IMR-90 (cell line): Measurements from ENCODE around the gene HSBP1L1. TPM values are rescaled to one million over a fixed set of nuclear protein-coding genes. Genes with fewer than 3 reads are reported as not detected.

Experiments used
- ATAC-seq: fragments of 200-7000 bp; cut with Tn5 transposase; 2 replicates; pipeline ENCODE4 v1.9.1; 2020; ENCODE audit warnings: low read depth, mild to moderate bottlenecking, moderate library complexity
- BruUV-seq: library from RNA; stranded (reverse); fragments of 400-500 nt; replicated peaks from 2 replicates; lab custom pipeline; 2021; lab: Mats Ljungman, UMichigan
- CTCF ChIA-PET: fragments of 300-600 bp; formaldehyde crosslinking; extraction: SDS; loops from one replicate; lab custom pipeline; 2021; ENCODE audit warnings: antibody characterized with exemption; lab: Yijun Ruan, JAX
- POLR2A ChIA-PET: fragments of 300-600 bp; sonication (Branson Sonifier 250); formaldehyde crosslinking; loops from one replicate; lab custom pipeline; 2022; ENCODE audit warnings: antibody characterized with exemption; ENCODE audit not compliant: unreplicated experiment; lab: Charles Lee
- DNase-seq: peaks from one replicate; pipeline ENCODE4 v3.0.0; 2013
- H2AFZ ChIP-seq: replicated peaks from 2 replicates; pipeline ENCODE3; 2013; ENCODE audit warnings: low read length, mild to moderate bottlenecking; ENCODE audit not compliant: poor library complexity
- H2AK5ac ChIP-seq: 2 replicates; pipeline ENCODE4 v1.6.1; 2013; ENCODE audit warnings: low read depth, low read length, inconsistent platforms
- H2AK9ac ChIP-seq: replicated peaks from 2 replicates; pipeline ENCODE3; 2013; ENCODE audit warnings: mild to moderate bottlenecking, low read depth, low read length, moderate library complexity; ENCODE audit not compliant: poor library complexity
- H2BK120ac ChIP-seq: 2 replicates; pipeline ENCODE4 v1.6.1; 2013; ENCODE audit warnings: low read depth, low read length, inconsistent platforms
- H2BK15ac ChIP-seq: 3 replicates; pipeline ENCODE4 v1.6.1; 2013; ENCODE audit warnings: low read depth, low read length, inconsistent platforms
- H2BK20ac ChIP-seq: 2 replicates; pipeline ENCODE4 v1.6.1; 2013; ENCODE audit warnings: low read depth, mild to moderate bottlenecking, inconsistent platforms, low read length, moderate library complexity
- H2BK5ac ChIP-seq: 2 replicates; pipeline ENCODE4 v1.6.1; 2013; ENCODE audit warnings: mild to moderate bottlenecking, low read depth, low read length, inconsistent platforms; ENCODE audit not compliant: poor library complexity, severe bottlenecking
- H3K14ac ChIP-seq: replicated peaks from 2 replicates; pipeline ENCODE4 v1.6.1; 2013; ENCODE audit warnings: low read depth, low read length, inconsistent platforms
- H3K18ac ChIP-seq: 2 replicates; pipeline ENCODE4 v1.6.1; 2013; ENCODE audit warnings: low read depth, low read length, control low read depth
- H3K23ac ChIP-seq: 2 replicates; pipeline ENCODE4 v1.6.1; 2013; ENCODE audit warnings: low read depth, low read length, inconsistent platforms
- H3K27ac ChIP-seq: 2 replicates; pipeline ENCODE4 v1.5.1; 2013; ENCODE audit warnings: mild to moderate bottlenecking, control low read depth, low read length; ENCODE audit not compliant: insufficient read depth
- H3K27me3 ChIP-seq: 2 replicates; pipeline ENCODE4 v1.6.1; 2013; ENCODE audit warnings: low read length; ENCODE audit not compliant: control insufficient read depth, insufficient read depth
- H3K36me3 ChIP-seq: 2 replicates; pipeline ENCODE4 v1.6.1; 2013; ENCODE audit warnings: low read length, mixed read lengths; ENCODE audit not compliant: control insufficient read depth, insufficient read depth
- H3K4ac ChIP-seq: 2 replicates; pipeline ENCODE4 v1.6.1; 2013; ENCODE audit warnings: low read depth, low read length, inconsistent platforms
- H3K4me1 ChIP-seq: 2 replicates; pipeline ENCODE4 v1.6.1; 2013; ENCODE audit warnings: low read length, mixed read lengths; ENCODE audit not compliant: control insufficient read depth, insufficient read depth
- H3K4me2 ChIP-seq: 2 replicates; pipeline ENCODE4 v1.6.1; 2013; ENCODE audit warnings: low read depth, mild to moderate bottlenecking, control low read depth, low read length, moderate library complexity
- H3K4me3 ChIP-seq: 2 replicates; pipeline ENCODE4 v1.5.1; 2013; ENCODE audit warnings: low read depth, mild to moderate bottlenecking, control low read depth, low read length, moderate library complexity; ENCODE audit not compliant: insufficient read depth
- H3K56ac ChIP-seq: 2 replicates; pipeline ENCODE4 v1.6.1; 2013; ENCODE audit warnings: low read length, inconsistent platforms; ENCODE audit not compliant: insufficient read depth; ENCODE audit errors: extremely low read depth
- H3K79me1 ChIP-seq, 2 experiments: 2 replicates each; pipeline ENCODE4 v1.6.1; 2013; ENCODE audit warnings: low read length in 2 of 2, inconsistent platforms in 1 of 2, low read depth in 1 of 2
- H3K9ac ChIP-seq: 2 replicates; pipeline ENCODE4 v1.6.1; 2013; ENCODE audit warnings: low read depth, low read length, control low read depth
- H3K9me1 ChIP-seq: 2 replicates; pipeline ENCODE4 v1.6.1; 2013; ENCODE audit warnings: low read length, inconsistent platforms; ENCODE audit not compliant: insufficient read depth
- H3K9me3 ChIP-seq: 2 replicates; pipeline ENCODE4 v1.6.1; 2013; ENCODE audit warnings: low read length; ENCODE audit not compliant: control insufficient read depth, insufficient read depth
- H4K20me1 ChIP-seq: 2 replicates; pipeline ENCODE4 v1.6.1; 2013; ENCODE audit warnings: low read length, inconsistent platforms; ENCODE audit not compliant: insufficient read depth
- H4K5ac ChIP-seq: 2 replicates; pipeline ENCODE4 v1.6.1; 2013; ENCODE audit warnings: mild to moderate bottlenecking, low read depth, low read length, control low read depth
- H4K8ac ChIP-seq, 2 experiments: 2 replicates each; pipeline ENCODE4 v1.6.1; 2013; ENCODE audit warnings: low read depth in 2 of 2, low read length in 2 of 2, control low read depth in 1 of 2, inconsistent platforms in 1 of 2
- H4K91ac ChIP-seq: 2 replicates; pipeline ENCODE4 v1.6.1; 2013; ENCODE audit warnings: low read depth, low read length, inconsistent platforms; ENCODE audit not compliant: insufficient read depth
- BHLHE40 ChIP-seq: fragments of 150-350 bp; IDR thresholded peaks from 2 replicates; pipeline ENCODE4 v1.6.1; 2016; ENCODE audit warnings: mild to moderate bottlenecking, low read depth, low read length
- CHD1 ChIP-seq: IDR thresholded peaks from 2 replicates; pipeline ENCODE4 v1.6.1; 2012; ENCODE audit warnings: low read depth, low read length, improper control_type of control experiment
- FOS ChIP-seq: fragments of 150-350 bp; IDR thresholded peaks from 2 replicates; pipeline ENCODE4 v1.6.1; 2016; ENCODE audit warnings: low read depth, low read length
- MAFK ChIP-seq: IDR thresholded peaks from 2 replicates; pipeline ENCODE4 v1.6.1; 2012; ENCODE audit warnings: low read depth, low read length, improper control_type of control experiment
- NFE2L2 ChIP-seq: fragments of 150-350 bp; IDR thresholded peaks from 2 replicates; pipeline ENCODE4 v1.6.1; 2016; ENCODE audit warnings: low read depth, mild to moderate bottlenecking, low read length
- POLR2A ChIP-seq: IDR thresholded peaks from 2 replicates; pipeline ENCODE4 v1.6.1; 2012; ENCODE audit warnings: mild to moderate bottlenecking, low read depth, low read length
- RAD21 ChIP-seq: IDR thresholded peaks from 2 replicates; pipeline ENCODE4 v1.6.1; 2012; ENCODE audit warnings: low read length, improper control_type of control experiment
- RCOR1 ChIP-seq: IDR thresholded peaks from 2 replicates; pipeline ENCODE4 v1.6.1; 2012; ENCODE audit warnings: mild to moderate bottlenecking, low read length, improper control_type of control experiment; ENCODE audit not compliant: insufficient replicate concordance
- WGBS, 2 experiments: methylation state at CpG; one replicate each; pipeline versions ENCODE4 v1.1.5 to v1.1.7; 2013; ENCODE audit warnings: missing lambda C conversion rate in 2 of 2; ENCODE audit not compliant: insufficient read length in 1 of 2; ENCODE audit errors: extremely low coverage in 2 of 2; 5-methylcytosine and 5-hydroxymethylcytosine counted together
- dilution Hi-C: fragments of 300-500 bp; cut with HindIII; formaldehyde crosslinking; loops from one replicate; pipeline ENCODE4 v1.14.3; 2018; ENCODE audit warnings: low sequenced_read_pairs; ENCODE audit not compliant: unreplicated experiment
- in situ Hi-C: fragments of 300-500 bp; cut with MboI; formaldehyde crosslinking; loops from 3 replicates; pipeline ENCODE4 v1.14.3; 2019; ENCODE audit warnings: low sequenced_read_pairs, inconsistent platforms, mixed read lengths
- intact Hi-C: fragments of 100-400 bp; cut with micrococcal nuclease; formaldehyde crosslinking; loops from 2 replicates; pipeline ENCODE4 v1.10.0; 2022
- polyA plus RNA-seq, 3 experiments: library from polyadenylated mRNA; depleted of rRNA; stranded (reverse); fragments of >200 nt; gene quantifications; 2 replicates each; pipeline ENCODE4 v1.2.3, GENCODE V29; 2012; ENCODE audit warnings: low replicate concordance in 1 of 3
- total RNA-seq: library from RNA; depleted of rRNA; stranded (reverse); fragments of >200 nt; gene quantifications from 2 replicates; pipeline ENCODE4 v1.2.3, GENCODE V29; 2012
- TF ChIP-seq, protein P1 (sequence below): fragments of 150-350 bp; IDR thresholded peaks from 2 replicates; pipeline ENCODE4 v1.6.1; 2017; ENCODE audit warnings: mild to moderate bottlenecking, antibody characterized with exemption, low read length, low read depth
- TF ChIP-seq, protein P2 (sequence below): conservative IDR thresholded peaks from 2 replicates; pipeline ENCODE4 v1.5.1; 2012; ENCODE audit warnings: mild to moderate bottlenecking, low read depth, low read length, improper control_type of control experiment

The HSBP1L1 gene
- total and polyA plus RNA-seq, 2 of the 4 experiments (the other 2 are of a cell fraction) = 8.6 to 18.0 TPM

DNA sequence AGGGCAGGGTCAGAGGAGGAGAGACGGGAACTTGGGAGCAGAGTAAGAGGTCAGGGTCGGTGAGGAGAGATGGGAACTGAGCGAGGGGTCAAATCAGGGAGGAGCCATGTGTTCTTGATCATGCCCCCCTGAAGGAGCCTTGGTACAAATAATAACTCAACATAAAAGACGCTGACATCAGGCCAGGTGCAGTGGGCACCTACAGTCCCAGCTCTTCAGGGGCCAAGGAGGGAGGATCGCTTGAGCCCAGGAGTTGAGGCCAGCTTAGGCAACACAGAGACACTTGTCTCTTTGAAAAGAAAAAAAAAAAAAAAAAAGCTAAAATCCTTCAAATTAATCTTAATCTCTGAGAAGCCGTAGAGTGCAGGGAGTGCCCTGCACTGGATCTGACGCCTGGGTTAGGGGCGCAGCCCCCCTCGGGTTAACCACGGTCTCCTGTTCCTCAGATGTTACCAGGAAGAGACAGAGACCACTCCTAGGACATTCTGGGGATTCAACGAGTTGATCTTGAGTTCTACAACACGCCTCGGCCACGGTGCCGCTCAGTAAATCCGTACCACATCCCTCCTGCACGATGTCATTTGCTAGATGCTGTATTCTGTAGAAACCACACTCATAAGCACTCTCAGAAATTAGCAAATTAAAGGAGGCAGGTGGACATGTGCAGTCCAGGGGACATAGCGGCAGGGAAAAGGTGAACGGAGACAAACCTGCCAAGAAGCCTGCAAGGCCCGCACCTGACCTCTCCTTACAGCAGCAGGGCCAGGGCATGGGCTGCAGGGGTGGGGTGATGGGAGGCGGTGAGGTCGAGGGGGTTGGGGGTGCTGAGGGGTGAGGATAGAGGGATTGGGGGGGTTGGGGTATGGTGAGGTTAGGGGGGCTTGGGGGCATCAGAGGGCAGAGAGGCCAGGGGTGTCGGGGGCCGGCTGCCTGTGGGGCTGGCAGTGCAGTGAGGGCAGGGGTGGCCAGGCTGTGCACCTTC is 42.2 kb upstream of the HSBP1L1 start:
- intact Hi-C loops = no loop called here
- H2BK120ac ChIP-seq = no peak overlapping the region
- H2BK20ac ChIP-seq = no peak overlapping the region
- H3K4ac ChIP-seq = no peak overlapping the region
- H3K9me3 ChIP-seq = no peaks in the 10 kb centered on the region; the same call in 1 of the 2 replicates
- H3K4me2 ChIP-seq = no peak overlapping the region
- H2AK5ac ChIP-seq = no peak overlapping the region
- H2AFZ ChIP-seq = no peak overlapping the region
- no peak overlapping the region for H3K14ac ChIP-seq
- no peak overlapping the region for H3K4me3 ChIP-seq
- no peak overlapping the region for H2BK15ac ChIP-seq
- H3K79me1 ChIP-seq = peaks cover 16 to 39% of the 10 kb centered on the region in 2 experiments; a peak in 3 of 4 replicates
- TF ChIP-seq BHLHE40 (no peak), NFE2L2 (no peak), RAD21 (no peak), RCOR1 (no peak), POLR2A (no peak), FOS (no peak), CHD1 (no peak), MAFK (no peak)
- TF ChIP-seq, protein P1, sequence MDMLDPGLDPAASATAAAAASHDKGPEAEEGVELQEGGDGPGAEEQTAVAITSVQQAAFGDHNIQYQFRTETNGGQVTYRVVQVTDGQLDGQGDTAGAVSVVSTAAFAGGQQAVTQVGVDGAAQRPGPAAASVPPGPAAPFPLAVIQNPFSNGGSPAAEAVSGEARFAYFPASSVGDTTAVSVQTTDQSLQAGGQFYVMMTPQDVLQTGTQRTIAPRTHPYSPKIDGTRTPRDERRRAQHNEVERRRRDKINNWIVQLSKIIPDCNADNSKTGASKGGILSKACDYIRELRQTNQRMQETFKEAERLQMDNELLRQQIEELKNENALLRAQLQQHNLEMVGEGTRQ = no peak
- TF ChIP-seq, protein P2, sequence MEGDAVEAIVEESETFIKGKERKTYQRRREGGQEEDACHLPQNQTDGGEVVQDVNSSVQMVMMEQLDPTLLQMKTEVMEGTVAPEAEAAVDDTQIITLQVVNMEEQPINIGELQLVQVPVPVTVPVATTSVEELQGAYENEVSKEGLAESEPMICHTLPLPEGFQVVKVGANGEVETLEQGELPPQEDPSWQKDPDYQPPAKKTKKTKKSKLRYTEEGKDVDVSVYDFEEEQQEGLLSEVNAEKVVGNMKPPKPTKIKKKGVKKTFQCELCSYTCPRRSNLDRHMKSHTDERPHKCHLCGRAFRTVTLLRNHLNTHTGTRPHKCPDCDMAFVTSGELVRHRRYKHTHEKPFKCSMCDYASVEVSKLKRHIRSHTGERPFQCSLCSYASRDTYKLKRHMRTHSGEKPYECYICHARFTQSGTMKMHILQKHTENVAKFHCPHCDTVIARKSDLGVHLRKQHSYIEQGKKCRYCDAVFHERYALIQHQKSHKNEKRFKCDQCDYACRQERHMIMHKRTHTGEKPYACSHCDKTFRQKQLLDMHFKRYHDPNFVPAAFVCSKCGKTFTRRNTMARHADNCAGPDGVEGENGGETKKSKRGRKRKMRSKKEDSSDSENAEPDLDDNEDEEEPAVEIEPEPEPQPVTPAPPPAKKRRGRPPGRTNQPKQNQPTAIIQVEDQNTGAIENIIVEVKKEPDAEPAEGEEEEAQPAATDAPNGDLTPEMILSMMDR = no peak
- no TSS peak for BruUV-seq
- no peak overlapping the region for H4K5ac ChIP-seq
- 100% methylated on average over 4 of the region's 24 CpGs; no CpG with 5 or more reads in 1 of the 2 experiments for WGBS, 2 experiments
- H3K36me3 ChIP-seq = peaks cover 38% of the 10 kb centered on the region
- H3K18ac ChIP-seq = no peak overlapping the region
- dilution Hi-C loops = no loop called here
- H3K4me1 ChIP-seq = no peaks in the 10 kb centered on the region
- H3K23ac ChIP-seq = no peak overlapping the region
- ATAC-seq (no peak), DNase-seq (no peak)
- H3K27ac ChIP-seq = no peak overlapping the region
- POLR2A ChIA-PET = no interaction called here
- no peak overlapping the region for H4K91ac ChIP-seq
- CTCF ChIA-PET = no interaction called here
- no peak overlapping the region for H2BK5ac ChIP-seq
- no peak overlapping the region for H2AK9ac ChIP-seq
- in situ Hi-C loops = no loop called here
- H4K20me1 ChIP-seq = peaks cover 13% of the 10 kb centered on the region
- H3K27me3 ChIP-seq = no peaks in the 10 kb centered on the region
- no peaks in the 10 kb centered on the region for H3K9me1 ChIP-seq
- no peak overlapping the region for H3K9ac ChIP-seq
- H4K8ac ChIP-seq = no peak overlapping the region
- no peak overlapping the region for H3K56ac ChIP-seq
